ENCODE data around the gene SGF29.
A peak's percentile ranks its signal among the peaks of the same experiment; 100 is the strongest.
"Not testable (repeated sequence)": the region's sequence is repeated elsewhere in the genome, so short reads cannot be mapped to it uniquely, and the experiment has no call there.

The SGF29 gene

GRCh38 chr16:28597692-28598261 lies 44.1 kb downstream of the SGF29 start:
- peak; percentile 69 for DNase-seq

GRCh38 chr16:28599377-28600285 lies 45.9 kb downstream of the SGF29 start:
- DNase-seq = not testable (repeated sequence)

- DNase-seq = not testable (repeated sequence)
These were observed 47.2 kb downstream of the SGF29 start for GRCh38 chr16:28600965-28601364.

GRCh38 chr16:28601589-28601988 lies 47.9 kb downstream of the SGF29 start:
- DNase-seq = not testable (repeated sequence)

- not testable (repeated sequence) for DNase-seq
These were observed 48.3 kb downstream of the SGF29 start for GRCh38 chr16:28602062-28602461.

- DNase-seq = no peak
These were observed 48.8 kb downstream of the SGF29 start for GRCh38 chr16:28602529-28602928.

GRCh38 chr16:28603381-28604185 lies 49.9 kb downstream of the SGF29 start:
- no peak for DNase-seq

- DNase-seq = no peak
These were observed 50.5 kb downstream of the SGF29 start for GRCh38 chr16:28604186-28604565.

GRCh38 chr16:28606291-28607115 lies 52.8 kb downstream of the SGF29 start:
- DNase-seq = no peak

GRCh38 chr16:28607116-28607623 lies 53.5 kb downstream of the SGF29 start:
- peak; percentile 38 for DNase-seq

GRCh38 chr16:28607681-28608495 lies 54.2 kb downstream of the SGF29 start:
- DNase-seq = peak; percentile 4

GRCh38 chr16:28608496-28608808 lies 54.7 kb downstream of the SGF29 start:
- DNase-seq = peak; percentile 32

GRCh38 chr16:28608867-28609596 lies 55.3 kb downstream of the SGF29 start:
- DNase-seq = peak; percentile 45

GRCh38 chr16:28609631-28610594 lies 56.2 kb downstream of the SGF29 start, which contains the start of gene SULT1A1:
Gene SULT1A1, minus strand, starts transcription at chr16:28610044. Its CDS starts 1,189 bp downstream, at chr16:28608855.
- peak; percentile 62 for DNase-seq

GRCh38 chr16:28610595-28611191 lies 57.0 kb downstream of the SGF29 start:
- peak; percentile 30 for DNase-seq

- DNase-seq = not testable (repeated sequence)
These were observed 58.9 kb downstream of the SGF29 start for GRCh38 chr16:28612359-28613280.

GRCh38 chr16:28613912-28614311 lies 60.2 kb downstream of the SGF29 start:
- not testable (repeated sequence) for DNase-seq

GRCh38 chr16:28614561-28614960 lies 60.8 kb downstream of the SGF29 start:
- DNase-seq = not testable (repeated sequence)
